Thyroid gland (tissue), 4 donors: Measurements from ENCODE around the gene RUNX2. TPM values are rescaled to one million over a fixed set of nuclear protein-coding genes. Genes with fewer than 3 reads are reported as not detected.

Experiments used
- DNase-seq, 2 donors: peaks; one replicate each; pipeline ENCODE4 v3.0.0-alpha.2; 2019
- H3K27ac ChIP-seq, 3 donors: fragments of 200-600 bp; sonication (generic); 1 replicate in 2 of 3; 2 replicates in 1 of 3; pipeline ENCODE4 v1.5.1; 2016 to 2019; ENCODE audit warnings: mild to moderate bottlenecking in 1 of 3, moderate library complexity in 1 of 3
- H3K27me3 ChIP-seq: fragments of 200-600 bp; sonication (generic); one replicate; pipeline ENCODE4 v1.5.1; 2019
- H3K36me3 ChIP-seq, 2 donors: fragments of 200-600 bp; sonication (generic); one replicate each; pipeline ENCODE4 v1.5.1; 2016 to 2019
- H3K4me1 ChIP-seq, 2 donors: fragments of 200-600 bp; sonication (generic); one replicate each; pipeline ENCODE4 v1.5.1; 2017 to 2019
- H3K4me3 ChIP-seq, 3 donors: fragments of 200-600 bp; sonication (generic); replicated peaks in 1 of 3; 1 replicate in 2 of 3; 2 replicates in 1 of 3; pipeline ENCODE4 v1.5.1; 2016; ENCODE audit warnings: mild to moderate bottlenecking in 1 of 3
- H3K9me3 ChIP-seq: fragments of 200-600 bp; sonication (generic); one replicate; pipeline ENCODE4 v1.5.1; 2017
- CTCF ChIP-seq, 6 experiments: fragments of 200-600 bp in 3 of 6; fragments of 450-650 bp in 3 of 6; sonication (generic) in 3 of 6; IDR thresholded peaks; one replicate each; pipeline ENCODE4 v1.5.1; 2016 to 2019; ENCODE audit warnings: antibody characterized with exemption in 6 of 6, mild to moderate bottlenecking in 2 of 6, inconsistent platforms in 1 of 6, moderate library complexity in 1 of 6
- POLR2A ChIP-seq, 2 donors: fragments of 450-650 bp; IDR thresholded peaks; one replicate each; pipeline ENCODE4 v1.6.1; 2017; ENCODE audit warnings: antibody characterized with exemption in 2 of 2, mild to moderate bottlenecking in 2 of 2, moderate library complexity in 1 of 2
- WGBS, 2 donors: methylation state at CpG; one replicate each; pipeline ENCODE4 v1.1.5; 2017; 5-methylcytosine and 5-hydroxymethylcytosine counted together
- intact Hi-C: fragments of 100-400 bp; cut with DNase I; formaldehyde crosslinking; loops from one replicate; pipeline ENCODE4 v1.15.1; 2023
- total RNA-seq, 4 donors: library from RNA; depleted of rRNA; stranded (reverse); fragments of >200 nt; gene quantifications; one replicate each; pipeline ENCODE4 v1.2.3, GENCODE V29; 2016

RUNX2 gene
- total RNA-seq, 4 donors from 2014 or later = 1.6 to 4.2 (median 2.7) TPM

GRCh38 chr6:45606831-45607400, 278.8 kb downstream of the RUNX2 start:
- intact Hi-C loops = no loop called here
- Histone ChIP-seq H3K36me3 (no peaks in the 10 kb centered on the region), H3K27ac (no peak overlapping the region), H3K9me3 (no peaks in the 10 kb centered on the region), H3K4me3 (no peak overlapping the region), H3K27me3 (no peaks in the 10 kb centered on the region), H3K4me1 (no peaks in the 10 kb centered on the region)
- no peak for TF ChIP-seq POLR2A (IDR thresholded peaks at IDR 0.05)
- TF ChIP-seq CTCF (IDR thresholded peaks at IDR 0.05) = no peak
- no peak for DNase-seq
- WGBS, 2 donors = 83 to 86% methylated on average over 7 of the region's 7 CpGs

GRCh38 chr6:45607798-45608197, 279.7 kb downstream of the RUNX2 start:
- Histone ChIP-seq H3K4me3 (no peak overlapping the region), H3K9me3 (no peaks in the 10 kb centered on the region), H3K27me3 (no peaks in the 10 kb centered on the region), H3K36me3 (no peaks in the 10 kb centered on the region), H3K27ac (no peak overlapping the region), H3K4me1 (no peaks in the 10 kb centered on the region)
- DNase-seq = no peak
- TF ChIP-seq CTCF (IDR thresholded peaks at IDR 0.05) = no peak
- no peak for TF ChIP-seq POLR2A (IDR thresholded peaks at IDR 0.05)
- intact Hi-C loops = no loop called here
- WGBS, 2 donors = 79 to 93% methylated on average over 4 of the region's 4 CpGs

- H3K36me3 ChIP-seq = no peaks in the 10 kb centered on the region
- DNase-seq = no peak
- WGBS, 2 donors = 91 to 94% methylated on average over 10 of the region's 10 CpGs
These were observed 280.3 kb downstream of the RUNX2 start for GRCh38 chr6:45608252-45608913.

GRCh38 chr6:45609141-45609638, 281.1 kb downstream of the RUNX2 start:
- intact Hi-C loops = no loop called here
- WGBS, 2 donors = 80 to 98% methylated on average over 4 to 6 of the region's 6 CpGs
- DNase-seq = no peak
- no peaks in the 10 kb centered on the region for H3K27me3 ChIP-seq
- H3K36me3 ChIP-seq = no peaks in the 10 kb centered on the region
- H3K4me1 ChIP-seq = no peaks in the 10 kb centered on the region
- H3K9me3 ChIP-seq = no peaks in the 10 kb centered on the region
- TF ChIP-seq CTCF (IDR thresholded peaks at IDR 0.05) = no peak
- no peak for TF ChIP-seq POLR2A (IDR thresholded peaks at IDR 0.05)
- no peak overlapping the region for H3K27ac ChIP-seq
- no peak overlapping the region for H3K4me3 ChIP-seq

More at GRCh38 chr6:45608252-45608913, 280.3 kb downstream of the RUNX2 start:
- TF ChIP-seq POLR2A (IDR thresholded peaks at IDR 0.05) (no peak), CTCF (IDR thresholded peaks at IDR 0.05) (no peak)
- intact Hi-C loops = no loop called here
- no peak overlapping the region for H3K4me3 ChIP-seq
- no peaks in the 10 kb centered on the region for H3K27me3 ChIP-seq
- H3K4me1 ChIP-seq = no peaks in the 10 kb centered on the region
- H3K9me3 ChIP-seq = no peaks in the 10 kb centered on the region
- H3K27ac ChIP-seq = no peak overlapping the region

- 72 to 74% methylated on average over 1 of the region's 1 CpG for WGBS, 2 donors
- Histone ChIP-seq H3K27me3 (no peaks in the 10 kb centered on the region), H3K27ac (no peak overlapping the region), H3K4me3 (no peak overlapping the region), H3K4me1 (no peaks in the 10 kb centered on the region), H3K9me3 (no peaks in the 10 kb centered on the region), H3K36me3 (no peaks in the 10 kb centered on the region)
- DNase-seq = no peak
- TF ChIP-seq CTCF (IDR thresholded peaks at IDR 0.05) (no peak), POLR2A (IDR thresholded peaks at IDR 0.05) (no peak)
- intact Hi-C loops = no loop called here
These were observed 282.2 kb downstream of the RUNX2 start for GRCh38 chr6:45610374-45610773.
